ENCODE measurements around the gene THOP1.

GRCh38 chr19:2756921-2757881 is 28.1 kb upstream of the THOP1 start:
- TF ChIP-seq SMC3 (IDR thresholded peaks at IDR 0.05) (no peak), CTCF (IDR thresholded peaks at IDR 0.05) (no peak), ZFP36 (IDR thresholded peaks at IDR 0.05; ENCODE audit: borderline replicate concordance, partially characterized antibody) (no peak), E2F6 (IDR thresholded peaks at IDR 0.05; ENCODE audit: borderline replicate concordance, low read depth) (no peak), USF2 (IDR thresholded peaks at IDR 0.05) (no peak), BCL3 (IDR thresholded peaks at IDR 0.05) (no peak), HMGXB4 (CRISPR knock-in tag; IDR thresholded peaks at IDR 0.05; ENCODE audit: borderline replicate concordance) (no peak), POLR2A (IDR thresholded peaks at IDR 0.05; ENCODE audit: low read length) (no peak), RAD21 (conservative IDR thresholded peaks at IDR 0.05 in 1 of 2, IDR thresholded peaks at IDR 0.05 in 1 of 2) (no peak), MAX (IDR thresholded peaks at IDR 0.05) (no peak)

All from A549 (cell line).